ENCODE measurements around the gene HAGHL.
"Not testable (repeated sequence)": the region's sequence is repeated elsewhere in the genome, so short reads cannot be mapped to it uniquely, and the experiment has no call there.

The HAGHL gene

DNA sequence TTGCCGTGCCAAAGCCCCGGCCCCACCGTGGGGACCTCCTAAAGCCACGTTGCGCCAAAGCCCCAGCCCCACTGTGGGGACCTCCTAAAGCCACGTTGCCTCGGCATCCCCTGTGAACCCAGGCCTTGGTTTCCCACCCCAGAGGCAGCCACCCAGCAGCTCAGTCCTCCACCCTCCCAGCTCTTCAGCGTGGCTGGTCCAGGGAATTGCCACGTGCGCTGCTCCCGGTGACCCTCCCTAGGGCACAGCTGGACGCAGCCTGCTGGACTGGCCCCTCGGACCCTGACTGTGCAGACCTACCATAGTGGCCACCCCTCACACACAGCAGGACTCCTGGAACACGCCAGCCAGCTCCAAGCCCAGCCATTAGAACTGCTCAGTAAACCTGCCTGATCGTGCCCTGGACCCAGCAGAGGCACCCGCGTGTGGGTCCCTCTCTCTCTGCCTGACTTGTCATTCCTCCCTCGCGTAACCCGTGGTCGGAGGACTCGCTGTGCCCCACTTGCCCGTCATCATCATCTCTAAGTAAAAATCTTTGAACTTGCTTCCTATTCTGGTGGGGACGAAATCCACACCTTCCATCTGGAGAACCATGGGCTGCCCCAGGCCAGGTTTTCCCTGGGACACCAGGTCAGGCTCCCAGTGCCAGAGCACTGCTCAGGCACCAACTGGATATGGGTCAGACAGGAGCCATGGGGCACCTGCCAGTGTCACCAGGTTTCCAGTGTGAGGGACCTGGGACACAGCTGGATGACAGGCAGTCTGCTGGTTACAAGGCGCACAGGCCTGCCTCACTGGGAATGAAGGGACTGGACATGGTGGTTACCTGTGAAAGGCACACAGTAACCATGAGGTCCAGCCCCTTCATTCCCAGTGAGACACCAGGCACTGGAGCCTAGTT lies 8.3 kb downstream of the HAGHL start:
- no peak overlapping the region for H3K27ac Mint-ChIP-seq
- CTCF ChIA-PET, result interaction anchor here (1.0 to 1.7 kb wide), 6 partner anchors 9 to 22 kb away, joined by 3 to 10 read pairs (median 4); partner anchors contain the start of genes ANTKMT, CCDC78 and METRN
- H3K9me3 Mint-ChIP-seq, result no peaks in the 10 kb centered on the region
- peaks cover 28% of the 10 kb centered on the region for H3K4me1 Mint-ChIP-seq
- DNase-seq, result no peak
- no peak overlapping the region for H3K4me3 Mint-ChIP-seq
- H3K36me3 Mint-ChIP-seq, result peaks cover 14% of the 10 kb centered on the region
- H3K27me3 Mint-ChIP-seq, result no peaks in the 10 kb centered on the region

DNA sequence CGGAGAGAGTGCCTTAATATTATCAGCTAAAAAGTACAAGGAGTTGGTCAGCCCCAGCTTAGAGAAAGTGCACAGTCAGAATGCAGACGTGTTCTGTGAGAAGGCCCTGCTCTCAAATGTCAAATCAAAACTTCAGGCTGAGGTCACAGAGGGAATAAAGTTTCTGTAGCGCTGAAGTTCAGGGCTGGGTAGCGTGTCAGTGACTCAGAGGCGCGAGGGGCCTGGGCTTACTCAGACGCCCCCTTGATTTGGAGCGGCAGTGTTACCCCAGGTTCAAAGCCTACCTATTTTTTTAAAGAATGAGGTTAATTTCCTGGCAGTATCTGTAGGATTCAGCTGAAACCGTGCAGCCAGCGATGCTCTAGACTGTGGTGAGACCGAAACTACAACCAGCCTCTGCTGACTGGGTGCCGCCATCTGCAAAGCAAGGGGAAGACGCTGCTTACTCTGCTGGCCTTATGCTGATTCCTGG lies 9.1 kb downstream of the HAGHL start:
- Mint-ChIP-seq H3K27ac (peak overlapping the region; percentile 24), H3K4me3 (no peak overlapping the region), H3K4me1 (peaks cover 28% of the 10 kb centered on the region), H3K36me3 (peaks cover 14% of the 10 kb centered on the region), H3K9me3 (no peaks in the 10 kb centered on the region), H3K27me3 (no peaks in the 10 kb centered on the region)
- DNase-seq, result peak; percentile 48
- CTCF ChIA-PET, result interaction anchor here (1.0 to 1.7 kb wide), 7 partner anchors 9 to 23 kb away, joined by 3 to 10 read pairs (median 3); partner anchors contain the start of genes ANTKMT, CCDC78 and METRN

DNA sequence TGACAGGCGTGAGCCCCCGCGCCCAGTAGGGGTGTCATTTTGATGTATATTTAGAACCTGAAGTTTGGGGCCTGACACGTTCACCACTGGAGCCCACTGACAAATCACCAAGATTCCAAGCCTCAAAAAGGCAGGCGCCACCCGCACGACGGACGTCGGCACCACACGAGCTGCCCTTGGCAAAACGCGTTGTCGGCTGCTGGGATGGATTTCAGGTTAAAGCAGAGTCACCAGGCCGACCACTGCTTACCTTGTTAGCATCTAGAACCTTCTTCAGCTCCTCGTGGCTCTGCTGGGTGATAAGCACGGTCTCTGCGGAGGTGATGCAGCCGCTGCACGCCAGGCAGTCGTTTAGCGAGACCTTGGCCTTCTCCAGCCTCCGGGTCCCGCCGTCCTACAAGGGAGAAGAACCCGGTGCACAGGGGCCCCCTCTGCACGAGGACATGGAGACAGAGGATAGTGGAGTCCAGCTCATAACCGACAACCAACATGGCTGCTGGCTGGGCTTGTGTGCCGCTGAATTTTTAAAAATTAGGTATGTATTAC lies 10.1 kb downstream of the HAGHL start:
- DNase-seq, result no peak
- H3K4me3 Mint-ChIP-seq, result no peak overlapping the region
- peaks cover 28% of the 10 kb centered on the region for H3K4me1 Mint-ChIP-seq
- CTCF ChIA-PET, result interaction anchor here (1.4 to 1.5 kb wide), 3 partner anchors 11 to 16 kb away, joined by 3 to 4 read pairs (median 3); partner anchors contain the start of genes ANTKMT and CCDC78
- H3K9me3 Mint-ChIP-seq, result no peaks in the 10 kb centered on the region
- H3K27me3 Mint-ChIP-seq, result no peaks in the 10 kb centered on the region
- H3K27ac Mint-ChIP-seq, result no peak overlapping the region
- H3K36me3 Mint-ChIP-seq, result peaks cover 14% of the 10 kb centered on the region

GRCh38 chr16:739560-740458 lies 12.9 kb downstream of the HAGHL start:
- H3K27me3 Mint-ChIP-seq, result no peaks in the 10 kb centered on the region
- H3K9me3 Mint-ChIP-seq, result no peaks in the 10 kb centered on the region
- CTCF ChIA-PET, result interaction anchor here (1.0 to 2.0 kb wide), 4 partner anchors 8 to 27 kb away, joined by 3 to 11 read pairs (median 4); no protein-coding TSS in a partner anchor
- no peak for DNase-seq
- peaks cover 10% of the 10 kb centered on the region for H3K36me3 Mint-ChIP-seq
- peaks cover 28% of the 10 kb centered on the region for H3K4me1 Mint-ChIP-seq
- H3K4me3 Mint-ChIP-seq, result peak overlapping the region; percentile 79
- H3K27ac Mint-ChIP-seq, result peak overlapping the region; percentile 65

GRCh38 chr16:740459-740763 lies 13.5 kb downstream of the HAGHL start:
- H3K27ac Mint-ChIP-seq, result peak overlapping the region; percentile 65
- CTCF ChIA-PET, result interaction anchor here (1.0 to 2.0 kb wide), 5 partner anchors 8 to 28 kb away, joined by 3 to 11 read pairs (median 4); no protein-coding TSS in a partner anchor

GRCh38 chr16:740764-741505 lies 14.0 kb downstream of the HAGHL start, which contains the start of gene CIAO3:
Gene CIAO3 (minus strand): TSS chr16:740997. CDS start chr16:740985, 12 bp downstream.
- H3K27me3 Mint-ChIP-seq, result no peaks in the 10 kb centered on the region
- H3K27ac Mint-ChIP-seq, result peak within 1 kb of the TSS; percentile 65
- no peaks in the 10 kb centered on the region for H3K9me3 Mint-ChIP-seq
- DNase-seq, result peak; percentile 92
- CTCF ChIA-PET, result interaction anchor here (0.9 to 2.3 kb wide), 7 partner anchors 9 to 44 kb away, joined by 3 to 11 read pairs (median 4); no protein-coding TSS in a partner anchor
- peaks cover 20% of the 10 kb centered on the region for H3K4me1 Mint-ChIP-seq
- peaks cover 8% of the 10 kb centered on the region for H3K36me3 Mint-ChIP-seq
- peak within 1 kb of the TSS; percentile 79 for H3K4me3 Mint-ChIP-seq

More at GRCh38 chr16:740459-740763, 13.5 kb downstream of the HAGHL start:
- Mint-ChIP-seq H3K4me3 (peak overlapping the region; percentile 79), H3K36me3 (peaks cover 8% of the 10 kb centered on the region), H3K9me3 (no peaks in the 10 kb centered on the region), H3K27me3 (no peaks in the 10 kb centered on the region), H3K4me1 (peaks cover 24% of the 10 kb centered on the region)
- DNase-seq, result peak; percentile 28

- Mint-ChIP-seq H3K27ac (no peak overlapping the region), H3K9me3 (no peaks in the 10 kb centered on the region), H3K36me3 (peaks cover 5% of the 10 kb centered on the region), H3K27me3 (no peaks in the 10 kb centered on the region), H3K4me3 (peak overlapping the region; percentile 71), H3K4me1 (peaks cover 16% of the 10 kb centered on the region)
- CTCF ChIA-PET, result interaction anchor here (0.7 to 2.3 kb wide), 4 partner anchors 12 to 75 kb away, joined by 3 to 9 read pairs (median 4); partner anchors contain the start of gene RHOT2
- no peak for DNase-seq
Observed at GRCh38 chr16:741986-742629, 15.2 kb downstream of the HAGHL start.

DNA sequence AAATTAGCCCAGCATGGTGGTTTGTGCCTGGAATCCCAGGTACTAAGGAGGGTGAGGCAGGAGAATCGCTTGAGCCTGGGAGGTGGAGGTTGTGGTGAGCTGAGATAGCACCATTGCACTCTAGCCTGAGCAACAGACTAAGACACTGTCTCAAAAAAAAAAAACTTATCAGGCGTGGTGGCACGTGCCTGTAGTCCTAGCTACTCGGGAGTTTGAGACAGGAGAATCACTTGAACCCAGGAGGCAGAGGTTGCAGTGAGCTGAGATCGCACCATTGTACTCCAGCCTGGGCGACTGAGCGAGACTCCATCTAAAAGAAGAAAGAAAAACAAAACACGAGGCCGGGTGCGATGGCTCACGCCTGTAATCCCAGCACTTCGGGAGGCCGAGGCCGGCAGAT lies 16.0 kb downstream of the HAGHL start:
- not testable (repeated sequence) for H3K9me3 Mint-ChIP-seq, DNase-seq, H3K4me3 Mint-ChIP-seq, H3K27me3 Mint-ChIP-seq, H3K27ac Mint-ChIP-seq, H3K36me3 Mint-ChIP-seq
- H3K4me1 Mint-ChIP-seq, result peaks cover 12% of the 10 kb centered on the region
- CTCF ChIA-PET, result interaction anchor here (1.5 to 2.3 kb wide), 2 partner anchors 30 to 42 kb away, joined by 6 to 9 read pairs; no protein-coding TSS in a partner anchor

DNA sequence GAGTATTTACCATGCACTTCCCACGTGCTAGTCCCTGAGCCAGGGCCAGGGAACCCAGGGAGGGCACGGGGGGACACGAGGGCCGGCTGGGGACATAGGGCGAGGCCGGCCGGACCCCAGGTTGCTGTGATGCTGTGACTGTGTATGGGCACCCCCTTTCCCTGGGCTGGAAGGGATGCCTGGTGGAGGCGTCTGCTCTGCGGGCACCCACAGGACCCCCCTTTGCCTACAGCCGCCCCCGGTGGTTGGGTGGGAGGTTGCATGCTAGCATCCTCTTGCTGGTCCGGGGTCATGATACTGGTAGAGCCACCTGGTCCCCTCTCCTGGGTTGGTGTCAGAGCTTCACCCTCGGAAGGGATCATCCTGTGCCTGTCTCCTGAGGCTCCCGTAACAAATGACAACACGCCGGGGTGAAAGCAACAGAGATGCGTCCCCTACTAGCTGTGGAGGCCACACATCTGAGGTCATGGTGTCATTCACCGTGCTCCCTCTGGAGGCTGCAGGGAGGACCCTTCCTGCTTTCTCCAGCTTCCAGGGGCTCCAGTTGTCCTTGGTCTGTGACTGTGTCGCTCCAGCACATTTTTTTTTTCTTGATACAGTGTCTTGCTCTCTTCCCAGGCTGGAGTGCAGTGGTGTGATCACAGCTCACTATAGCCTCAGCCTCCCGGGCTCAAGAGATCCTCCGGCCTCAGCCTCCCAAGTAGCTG lies 17.0 kb downstream of the HAGHL start:
- CTCF ChIA-PET, result interaction anchor here (1.5 kb wide), 1 partner anchor 41 kb away, joined by 6 read pairs; no protein-coding TSS in a partner anchor
- Mint-ChIP-seq H3K36me3 (no peaks in the 10 kb centered on the region), H3K4me1 (peaks cover 10% of the 10 kb centered on the region), H3K27ac (no peak overlapping the region), H3K9me3 (no peaks in the 10 kb centered on the region), H3K27me3 (no peaks in the 10 kb centered on the region), H3K4me3 (no peak overlapping the region)
- no peak for DNase-seq

DNA sequence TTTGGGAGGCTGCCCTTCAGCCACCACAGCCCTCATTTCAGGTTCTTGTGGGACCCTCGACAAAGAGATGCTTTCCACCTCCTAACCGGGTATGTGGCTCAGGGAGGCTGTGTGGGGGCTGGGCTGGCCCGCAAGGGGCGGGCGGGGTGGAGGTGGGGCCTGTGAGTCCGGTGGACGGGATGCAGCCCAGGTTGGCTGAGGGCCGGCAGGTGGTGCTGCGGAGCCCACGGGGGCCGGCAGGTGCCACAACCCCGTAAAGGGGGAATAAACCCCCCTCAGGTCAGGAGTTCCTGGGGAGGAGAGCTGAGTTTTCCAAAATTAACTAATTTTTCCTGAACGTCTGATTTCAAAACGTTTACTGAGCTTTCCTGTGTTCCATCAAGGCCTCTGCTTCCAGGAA lies 18.8 kb downstream of the HAGHL start:
- H3K4me1 Mint-ChIP-seq, result no peaks in the 10 kb centered on the region
- peak; percentile 35 for DNase-seq

DNA sequence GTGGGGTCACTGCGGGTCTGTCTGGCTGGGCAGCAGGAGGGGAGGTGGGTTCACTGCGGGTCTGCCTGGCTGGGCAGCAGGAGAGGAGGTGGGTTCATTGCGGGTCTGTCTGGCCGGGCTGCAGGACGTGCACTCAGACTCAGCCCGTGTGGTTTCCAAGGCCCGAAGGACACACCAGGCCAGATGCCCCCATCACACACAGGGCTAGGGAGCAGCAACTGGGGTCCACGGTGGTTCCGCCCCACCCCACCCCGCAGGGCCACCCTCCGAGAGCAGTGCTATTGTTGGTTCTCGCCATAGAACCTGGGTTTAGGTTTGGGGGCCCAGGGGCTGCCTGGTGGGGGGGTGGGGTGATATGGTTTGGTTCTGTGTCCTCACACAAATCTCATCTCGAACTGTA lies 19.7 kb downstream of the HAGHL start:
- DNase-seq, result no peak
- Mint-ChIP-seq H3K27ac (no peak overlapping the region), H3K4me1 (no peaks in the 10 kb centered on the region), H3K27me3 (peaks cover 4% of the 10 kb centered on the region), H3K36me3 (no peaks in the 10 kb centered on the region), H3K4me3 (no peak overlapping the region), H3K9me3 (no peaks in the 10 kb centered on the region)
- CTCF ChIA-PET, result no interaction called here

More for the DNA sequence above, 18.8 kb downstream of the HAGHL start:
- no peaks in the 10 kb centered on the region for H3K9me3 Mint-ChIP-seq
- no peak overlapping the region for H3K27ac Mint-ChIP-seq
- no peaks in the 10 kb centered on the region for H3K36me3 Mint-ChIP-seq
- no peaks in the 10 kb centered on the region for H3K27me3 Mint-ChIP-seq
- CTCF ChIA-PET, result interaction anchor here (1.3 kb wide), 1 partner anchor 10 kb away, joined by 3 read pairs; no protein-coding TSS in a partner anchor
- no peak overlapping the region for H3K4me3 Mint-ChIP-seq
